Left renal pelvis (tissue), 4 donors: ENCODE measurements around the gene EPG5. TPM values are rescaled to one million over a fixed set of nuclear protein-coding genes. Genes with fewer than 3 reads are reported as not detected.
"Not testable (repeated sequence)": the region's sequence is repeated elsewhere in the genome, so short reads cannot be mapped to it uniquely, and the experiment has no call there.

Experiments used
- DNase-seq, 4 donors: peaks; one replicate each; pipeline ENCODE4 v3.0.0-alpha.2; 2013; ENCODE audit warnings: low read depth in 4 of 4, low spot score in 3 of 4
- polyA plus RNA-seq, 4 donors: library from polyadenylated mRNA; unstranded; fragments of 120-200 nt; gene quantifications; one replicate each; pipeline ENCODE4 v1.2.1, GENCODE V29; 2013; ENCODE audit not compliant: insufficient read length in 4 of 4

EPG5 gene
- polyA plus RNA-seq, 4 donors, result 18.3 to 33.2 (median 19.7) TPM

DNA sequence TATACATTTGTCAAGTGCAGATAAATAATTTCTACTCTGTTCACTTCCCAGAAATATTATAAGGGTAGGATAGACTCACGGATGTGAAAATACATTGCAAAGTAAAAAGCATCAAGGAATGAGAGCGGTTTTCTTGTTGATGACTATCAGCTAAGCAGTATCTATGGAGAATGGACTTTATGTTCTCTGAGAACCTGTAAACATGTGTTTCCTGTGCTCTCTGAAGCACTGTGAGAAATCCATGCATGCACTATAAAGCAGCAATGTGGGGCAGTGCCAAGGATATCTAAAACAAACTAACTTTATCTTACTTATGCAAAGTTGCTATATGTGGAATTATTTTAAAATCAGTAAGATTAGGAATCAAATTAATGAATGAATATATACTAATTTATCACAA lies 146.1 kb downstream of the EPG5 start:
- DNase-seq, result no peak

DNA sequence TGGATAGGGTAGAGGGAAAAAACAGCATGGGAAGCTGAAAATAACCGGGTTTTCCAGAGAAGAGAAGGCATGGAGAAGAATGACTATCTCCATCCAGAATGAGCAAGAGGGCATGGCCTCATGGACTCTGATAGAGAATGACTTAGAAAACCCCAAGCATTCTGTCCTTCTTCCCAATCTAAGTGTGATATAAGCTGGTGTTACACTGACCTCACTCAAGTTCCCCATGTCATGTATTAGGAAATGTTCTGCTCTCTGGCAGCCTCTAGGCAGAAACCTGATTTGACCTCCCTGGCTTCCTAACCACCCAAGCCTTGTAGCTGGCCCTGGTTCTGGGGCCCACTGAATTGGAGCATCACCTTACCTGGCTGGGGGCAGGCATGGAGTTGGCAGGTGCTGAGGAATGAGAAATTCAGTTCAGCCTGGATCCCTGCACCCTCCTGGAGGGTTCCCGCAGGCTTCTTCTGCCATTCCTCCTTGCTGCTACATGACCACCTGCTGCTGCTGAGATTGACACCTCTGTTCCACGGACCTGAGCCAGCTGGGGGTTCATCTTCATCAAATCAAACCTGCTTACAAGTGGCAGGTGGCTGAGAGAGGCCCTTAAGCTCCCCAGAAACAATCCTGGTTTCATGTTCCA lies 146.9 kb downstream of the EPG5 start:
- no peak for DNase-seq

- not testable (repeated sequence) for DNase-seq
Observed at GRCh38 chr18:45818765-45819164, 148.4 kb downstream of the EPG5 start.

- no peak for DNase-seq
Observed at GRCh38 chr18:45817543-45817942, 149.6 kb downstream of the EPG5 start.

- not testable (repeated sequence) for DNase-seq
Observed at GRCh38 chr18:45814733-45815132, 152.4 kb downstream of the EPG5 start.

- DNase-seq, result not testable (repeated sequence)
Observed at GRCh38 chr18:45807144-45807543, 160.0 kb downstream of the EPG5 start.

GRCh38 chr18:45806226-45806625 lies 160.9 kb downstream of the EPG5 start:
- DNase-seq, result no peak

GRCh38 chr18:45805551-45805950 lies 161.6 kb downstream of the EPG5 start:
- no peak for DNase-seq

DNA sequence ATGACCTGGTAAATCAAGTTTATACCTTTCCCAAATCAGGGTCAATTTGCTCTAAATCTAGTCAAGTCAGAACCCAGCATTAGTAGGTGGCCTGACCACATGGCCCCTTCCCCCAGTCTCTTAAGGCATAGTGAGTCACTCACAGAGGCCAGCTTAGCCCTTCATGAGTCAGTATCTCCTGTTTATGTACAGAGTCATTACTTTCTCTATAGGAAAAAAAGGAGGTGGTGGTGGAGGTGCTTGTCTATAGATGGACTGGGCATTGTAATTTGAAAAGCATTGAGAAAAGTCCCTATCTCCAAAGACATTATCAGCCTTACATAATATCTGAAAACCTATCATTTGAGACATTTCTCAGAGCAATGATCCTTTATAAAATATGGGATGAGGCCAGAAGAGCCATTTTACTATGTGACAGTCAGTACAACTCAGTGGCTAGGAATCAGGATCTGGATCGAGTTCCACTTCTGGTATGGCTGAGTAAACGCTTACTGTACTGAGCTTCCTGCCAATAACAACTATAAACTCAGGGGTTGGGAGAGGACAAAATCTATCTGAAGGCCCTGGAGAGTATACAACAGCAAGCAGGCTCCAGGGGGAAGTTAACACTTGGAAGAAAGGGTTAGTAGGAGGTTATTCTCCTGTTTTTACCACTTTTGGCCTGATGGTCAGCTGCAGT lies 164.2 kb downstream of the EPG5 start:
- no peak for DNase-seq

DNA sequence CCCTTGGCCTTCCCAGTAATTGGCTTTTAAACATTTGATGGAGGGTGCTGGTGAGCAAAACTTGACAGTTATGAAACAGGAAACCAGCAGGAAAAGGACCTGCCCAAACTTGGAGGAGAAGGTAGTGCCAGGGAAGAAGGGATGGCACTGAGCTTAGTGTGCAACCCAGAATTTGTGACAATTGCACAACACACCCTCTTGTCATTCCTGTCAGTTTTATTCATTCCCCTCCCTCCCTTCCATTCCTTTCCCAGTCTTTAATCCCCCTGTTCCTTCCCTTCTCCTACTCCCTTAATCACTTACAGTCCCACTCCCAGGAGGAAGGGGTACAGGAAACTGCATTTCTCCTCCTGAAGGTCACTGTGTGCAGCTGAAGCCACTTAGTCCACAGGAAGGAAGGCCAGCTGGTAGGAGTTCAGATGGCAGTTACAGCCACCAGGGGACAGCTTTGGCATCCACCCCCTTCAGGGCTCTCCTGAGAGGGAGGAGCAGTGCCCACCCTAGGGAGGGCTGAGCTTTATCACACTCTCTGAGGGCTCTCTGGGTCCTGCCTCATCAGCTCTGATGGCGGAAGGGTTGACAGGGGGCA lies 165.6 kb downstream of the EPG5 start:
- DNase-seq, result no peak

Other genes starting within 250 kb of the EPG5 start
- gene SLC14A1, start 243.1 kb downstream of the EPG5 start, polyA plus RNA-seq, result 1 to 10 TPM; 4.3 to 9.9 (median 4.7) TPM
- 1 to 10 TPM in 1 of 4 donors, under 1 TPM in 3; 0.46 to 1.0 (median 0.60) TPM for gene SIGLEC15, start 141.7 kb downstream of the EPG5 start, polyA plus RNA-seq
- gene PSTPIP2, start 104.9 kb upstream of the EPG5 start, polyA plus RNA-seq, result 10 to 100 TPM in 2 of 4 donors, 1 to 10 TPM in 2; 4.7 to 11.9 (median 10.4) TPM
- 100 to 1,000 TPM; 413 to 761 (median 643) TPM for gene ATP5F1A, start 131.0 kb upstream of the EPG5 start, polyA plus RNA-seq
- gene HAUS1, start 137.1 kb upstream of the EPG5 start, polyA plus RNA-seq, result 10 to 100 TPM; 41.2 to 61.6 (median 49.3) TPM